ENCODE measurements around the gene ZNHIT1. TPM values are rescaled to one million over a fixed set of nuclear protein-coding genes. Genes with fewer than 3 reads are reported as not detected.

ZNHIT1 gene
- total and polyA plus RNA-seq, 2 experiments from 2014 or later, result 86.7 to 109 TPM

DNA sequence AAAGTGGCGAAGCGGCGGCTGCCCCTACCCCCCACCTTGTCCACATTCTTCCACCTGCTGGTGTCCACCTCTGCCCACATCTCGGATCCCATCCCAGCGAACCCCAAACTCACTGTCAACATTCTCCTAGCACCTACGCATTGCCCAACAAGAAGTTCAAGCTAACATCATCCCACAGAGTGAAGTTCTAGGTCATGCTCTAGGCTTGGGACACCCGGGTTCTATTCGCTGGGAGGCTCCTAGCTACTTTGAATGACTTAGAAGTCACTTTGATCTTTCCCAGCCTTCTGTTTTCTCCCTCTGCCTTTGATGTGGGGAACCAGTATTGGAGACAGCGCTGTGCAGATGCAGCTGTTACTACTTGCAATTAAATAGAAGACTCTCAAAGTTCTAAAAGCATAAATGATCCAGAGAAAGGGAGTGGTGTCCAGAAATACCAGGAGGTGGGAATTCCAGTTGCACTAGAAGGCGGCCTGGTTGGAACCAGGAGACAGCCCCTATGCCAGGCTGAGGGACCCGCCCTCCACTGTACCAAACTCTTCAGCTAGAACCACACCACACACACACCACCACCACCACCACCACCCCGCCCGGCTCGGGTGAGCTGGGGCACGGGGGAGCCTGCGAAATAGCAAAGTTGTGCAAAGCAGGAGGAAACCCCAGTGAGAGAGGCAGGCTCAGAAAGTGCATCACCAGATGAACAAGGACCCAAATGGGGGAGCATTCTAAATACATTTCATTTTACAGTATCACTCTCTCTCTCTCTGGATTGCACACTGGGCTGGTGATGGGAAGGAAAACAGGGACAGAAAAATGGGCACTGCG lies 47.1 kb upstream of the ZNHIT1 start:
- H3K4me1 ChIP-seq (ENCODE audit: low read depth), result peaks cover 9% of the 10 kb centered on the region
- DNase-seq (ENCODE audit: low read depth in 1 of 2, low spot score in 1 of 2), result no peak
- TF ChIP-seq, protein P1, sequence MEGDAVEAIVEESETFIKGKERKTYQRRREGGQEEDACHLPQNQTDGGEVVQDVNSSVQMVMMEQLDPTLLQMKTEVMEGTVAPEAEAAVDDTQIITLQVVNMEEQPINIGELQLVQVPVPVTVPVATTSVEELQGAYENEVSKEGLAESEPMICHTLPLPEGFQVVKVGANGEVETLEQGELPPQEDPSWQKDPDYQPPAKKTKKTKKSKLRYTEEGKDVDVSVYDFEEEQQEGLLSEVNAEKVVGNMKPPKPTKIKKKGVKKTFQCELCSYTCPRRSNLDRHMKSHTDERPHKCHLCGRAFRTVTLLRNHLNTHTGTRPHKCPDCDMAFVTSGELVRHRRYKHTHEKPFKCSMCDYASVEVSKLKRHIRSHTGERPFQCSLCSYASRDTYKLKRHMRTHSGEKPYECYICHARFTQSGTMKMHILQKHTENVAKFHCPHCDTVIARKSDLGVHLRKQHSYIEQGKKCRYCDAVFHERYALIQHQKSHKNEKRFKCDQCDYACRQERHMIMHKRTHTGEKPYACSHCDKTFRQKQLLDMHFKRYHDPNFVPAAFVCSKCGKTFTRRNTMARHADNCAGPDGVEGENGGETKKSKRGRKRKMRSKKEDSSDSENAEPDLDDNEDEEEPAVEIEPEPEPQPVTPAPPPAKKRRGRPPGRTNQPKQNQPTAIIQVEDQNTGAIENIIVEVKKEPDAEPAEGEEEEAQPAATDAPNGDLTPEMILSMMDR (IDR thresholded peaks at IDR 0.05; ENCODE audit: low read depth, low read length), result no peak
- H3K27ac ChIP-seq, result no peak overlapping the region
- peaks cover 100% of the 10 kb centered on the region for H3K27me3 ChIP-seq
- no peak overlapping the region for H3K4me3 ChIP-seq
- no peaks in the 10 kb centered on the region for H3K9me3 ChIP-seq (ENCODE audit: low read depth)
- H3K36me3 ChIP-seq, result no peaks in the 10 kb centered on the region

DNA sequence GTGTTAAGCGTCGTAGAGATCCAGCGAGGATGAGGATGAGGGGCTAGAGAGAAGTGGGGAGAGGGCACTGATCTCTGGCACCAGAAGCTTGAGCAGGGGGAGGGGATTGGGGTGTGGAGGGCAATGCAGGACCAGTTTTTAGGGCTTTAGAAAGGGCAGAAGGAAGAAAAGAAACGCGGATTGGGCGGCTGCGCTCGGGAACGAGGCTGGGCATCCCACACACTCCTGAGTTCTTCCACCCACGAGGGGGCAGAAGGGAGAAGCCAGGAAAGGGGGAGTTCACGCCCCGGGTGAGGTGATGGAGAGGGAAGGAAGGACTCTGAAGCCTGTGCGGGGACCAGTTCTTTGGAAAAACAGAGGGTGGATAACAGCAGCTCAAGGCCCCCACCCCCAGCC lies 46.5 kb upstream of the ZNHIT1 start:
- peaks cover 6% of the 10 kb centered on the region for H3K4me1 ChIP-seq (ENCODE audit: low read depth)
- H3K9me3 ChIP-seq (ENCODE audit: low read depth), result no peaks in the 10 kb centered on the region
- no peaks in the 10 kb centered on the region for H3K36me3 ChIP-seq
- DNase-seq (ENCODE audit: low read depth in 1 of 2, low spot score in 1 of 2), result no peak
- no peak overlapping the region for H3K4me3 ChIP-seq
- peaks cover 100% of the 10 kb centered on the region for H3K27me3 ChIP-seq
- H3K27ac ChIP-seq, result no peak overlapping the region
- TF ChIP-seq, protein P1 (IDR thresholded peaks at IDR 0.05; ENCODE audit: low read depth, low read length), result peak; percentile 32

DNA sequence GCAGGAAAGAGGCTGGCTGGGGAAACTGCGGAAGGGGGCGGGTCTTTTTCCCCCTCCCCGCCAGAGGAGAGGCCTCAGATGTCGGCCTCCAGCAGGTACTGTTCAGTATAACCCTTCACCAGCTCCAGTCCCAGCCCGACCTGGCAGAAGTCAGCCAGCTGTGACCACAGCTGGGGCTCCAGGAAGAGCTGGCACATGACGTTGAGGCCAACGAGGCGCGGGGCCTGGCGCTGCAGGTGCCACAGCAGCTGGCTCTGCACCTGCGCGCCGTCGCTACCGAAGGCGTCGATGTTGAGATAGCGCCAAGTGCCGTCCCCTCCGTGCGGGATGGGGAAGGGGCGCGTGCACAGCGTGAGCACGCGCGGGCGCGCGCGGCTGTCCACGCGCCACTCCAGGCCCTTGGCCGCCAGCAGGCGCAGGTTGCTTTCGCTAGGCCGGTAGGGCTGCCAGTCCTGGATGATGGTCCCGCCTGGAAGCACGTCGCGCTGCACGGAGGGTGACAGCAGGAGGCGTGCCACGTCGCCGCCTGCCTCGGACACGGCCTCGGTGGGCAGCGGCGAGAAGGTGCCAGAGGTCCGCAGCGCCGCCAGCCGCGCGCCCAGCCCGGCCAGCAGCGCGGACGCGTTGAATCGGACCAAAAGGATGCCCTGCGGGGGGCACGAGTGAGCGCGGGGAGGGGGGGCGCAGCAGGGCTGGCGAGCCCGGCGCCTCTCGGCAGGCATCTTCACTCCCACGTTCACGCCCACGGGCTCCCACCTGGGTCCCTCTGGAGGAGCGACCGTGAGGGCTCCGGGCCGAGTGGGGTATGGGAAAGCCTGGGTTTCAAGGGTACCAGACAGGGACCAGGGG lies 45.7 kb upstream of the ZNHIT1 start:
- peaks cover 100% of the 10 kb centered on the region for H3K27me3 ChIP-seq
- H3K4me1 ChIP-seq (ENCODE audit: low read depth), result peaks cover 6% of the 10 kb centered on the region
- no peaks in the 10 kb centered on the region for H3K36me3 ChIP-seq
- DNase-seq (ENCODE audit: low read depth in 1 of 2, low spot score in 1 of 2), result no peak
- H3K9me3 ChIP-seq (ENCODE audit: low read depth), result no peaks in the 10 kb centered on the region
- no peak overlapping the region for H3K27ac ChIP-seq
- H3K4me3 ChIP-seq, result no peak overlapping the region
- TF ChIP-seq, protein P1 (IDR thresholded peaks at IDR 0.05; ENCODE audit: low read depth, low read length), result no peak

DNA sequence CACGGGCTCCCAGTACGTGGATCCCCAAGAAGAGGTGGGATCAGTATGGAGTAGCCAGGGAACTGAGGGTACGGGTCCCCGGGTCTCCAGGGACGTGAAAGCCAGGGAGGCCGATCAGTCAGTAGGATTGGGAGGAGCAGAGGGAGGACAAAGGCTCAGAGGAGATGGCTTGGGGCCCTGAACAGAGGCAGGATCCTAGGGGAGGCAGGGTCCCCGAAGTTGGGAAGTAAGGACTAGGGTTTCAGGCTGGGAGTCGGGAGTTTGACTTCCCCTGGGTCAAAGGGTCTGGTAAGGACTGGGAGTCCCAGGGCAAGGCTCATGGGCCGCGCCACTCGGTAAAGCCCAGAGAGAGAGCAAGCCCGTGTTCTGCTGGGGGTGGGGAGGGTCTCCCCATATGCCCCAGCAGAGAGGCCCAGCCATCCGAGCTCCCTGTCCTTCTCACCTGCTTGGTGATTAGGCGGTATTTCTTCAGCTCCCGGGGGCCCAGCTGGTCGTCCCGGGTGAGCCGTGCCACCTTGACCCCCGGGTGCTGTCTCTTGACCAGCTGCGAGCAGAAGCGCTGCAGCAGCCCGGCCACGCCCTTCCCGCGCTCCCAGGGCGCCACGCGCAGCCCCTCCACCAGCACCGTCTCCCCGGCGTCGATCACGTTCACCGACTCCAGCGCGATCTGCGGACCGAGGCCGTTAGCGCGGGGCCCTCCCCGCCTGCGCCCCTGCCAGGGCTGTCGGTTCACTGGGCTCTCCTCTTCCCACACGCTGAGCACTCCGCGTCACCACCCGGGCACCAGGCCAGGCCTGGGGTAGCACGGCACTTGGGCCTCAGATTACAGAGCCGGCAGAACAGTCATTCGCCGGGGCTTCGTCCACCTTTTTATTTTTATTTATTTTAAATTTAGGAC lies 44.9 kb upstream of the ZNHIT1 start:
- Histone ChIP-seq H3K4me1 (ENCODE audit: low read depth) (peaks cover 6% of the 10 kb centered on the region), H3K4me3 (peak overlapping the region; percentile 6), H3K36me3 (no peaks in the 10 kb centered on the region), H3K9me3 (ENCODE audit: low read depth) (no peaks in the 10 kb centered on the region), H3K27me3 (peaks cover 100% of the 10 kb centered on the region), H3K27ac (no peak overlapping the region)
- TF ChIP-seq, protein P1 (IDR thresholded peaks at IDR 0.05; ENCODE audit: low read depth, low read length), result no peak
- DNase-seq (ENCODE audit: low read depth in 1 of 2, low spot score in 1 of 2), result peak in 1 of 2 donors; percentile 65

DNA sequence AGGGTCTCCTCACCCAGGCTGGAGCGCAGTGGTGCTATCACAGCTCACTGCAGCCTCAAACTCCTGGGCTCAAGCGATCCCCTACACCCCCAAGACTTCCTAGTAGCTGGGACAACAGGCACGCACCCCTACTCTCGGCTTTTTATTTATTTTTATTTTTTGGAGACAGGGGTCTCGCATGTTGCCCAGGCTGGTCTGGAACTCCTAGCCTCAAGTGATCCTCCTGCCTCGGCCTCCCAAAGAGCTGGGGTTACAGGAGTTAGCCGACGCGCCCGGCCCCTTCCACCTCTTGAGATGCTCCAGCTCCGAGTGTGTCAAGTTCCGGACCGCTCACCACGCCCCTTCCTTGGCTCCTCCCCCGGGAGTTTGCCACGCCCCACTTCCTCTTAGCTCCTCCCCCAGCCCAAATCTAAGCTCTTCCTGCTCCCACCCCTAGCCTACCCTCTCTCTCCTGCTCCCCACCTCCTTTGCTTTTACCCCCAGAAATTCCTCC lies 44.2 kb upstream of the ZNHIT1 start:
- peaks cover 6% of the 10 kb centered on the region for H3K4me1 ChIP-seq (ENCODE audit: low read depth)
- peaks cover 100% of the 10 kb centered on the region for H3K27me3 ChIP-seq
- no peak overlapping the region for H3K27ac ChIP-seq
- H3K36me3 ChIP-seq, result no peaks in the 10 kb centered on the region
- H3K9me3 ChIP-seq (ENCODE audit: low read depth), result no peaks in the 10 kb centered on the region
- peak in 1 of 2 donors; percentile 43 for DNase-seq (ENCODE audit: low read depth in 1 of 2, low spot score in 1 of 2)
- TF ChIP-seq, protein P1 (IDR thresholded peaks at IDR 0.05; ENCODE audit: low read depth, low read length), result no peak
- peak overlapping the region; percentile 6 for H3K4me3 ChIP-seq

All from cardiac muscle cell (in vitro differentiated cells and primary cell).